ENCODE measurements around the gene ATP11A. TPM values are rescaled to one million over a fixed set of nuclear protein-coding genes. Genes with fewer than 3 reads are reported as not detected.

Gene ATP11A
- total RNA-seq, 3 donors from 2014 or later = 15.5 to 28.7 (median 19.4) TPM

GRCh38 chr13:112842343-112842856 lies 152.6 kb downstream of the ATP11A start:
- DNase-seq = no peak
- Histone ChIP-seq H3K4me3 (no peak overlapping the region), H3K36me3 (ENCODE audit: low read depth) (no peaks in the 10 kb centered on the region), H3K4me1 (ENCODE audit: low read depth) (no peaks in the 10 kb centered on the region), H3K9me3 (no peaks in the 10 kb centered on the region)
- intact Hi-C loops (cut with DNase I, micrococcal nuclease) = no loop called here
- no peak for TF ChIP-seq CTCF (IDR thresholded peaks at IDR 0.05)
- no peak for ATAC-seq

- ATAC-seq (no peak), DNase-seq (no peak)
- Histone ChIP-seq H3K36me3 (ENCODE audit: low read depth) (no peaks in the 10 kb centered on the region), H3K4me1 (ENCODE audit: low read depth) (no peaks in the 10 kb centered on the region), H3K4me3 (no peak overlapping the region), H3K9me3 (no peaks in the 10 kb centered on the region)
- intact Hi-C loops (cut with DNase I, micrococcal nuclease) = no loop called here
- no peak for TF ChIP-seq CTCF (IDR thresholded peaks at IDR 0.05)
Measured at GRCh38 chr13:112842931-112843391, 153.1 kb downstream of the ATP11A start.

- no peaks in the 10 kb centered on the region for H3K36me3 ChIP-seq (ENCODE audit: low read depth)
- DNase-seq (no peak), ATAC-seq (no peak)
- no peak overlapping the region for H3K4me3 ChIP-seq
- H3K4me1 ChIP-seq (ENCODE audit: low read depth) = no peaks in the 10 kb centered on the region
- no peaks in the 10 kb centered on the region for H3K9me3 ChIP-seq
- no peak for TF ChIP-seq CTCF (IDR thresholded peaks at IDR 0.05)
- intact Hi-C loops (cut with DNase I, micrococcal nuclease) = no loop called here
Measured at GRCh38 chr13:112843392-112844111, 153.7 kb downstream of the ATP11A start.

- Histone ChIP-seq H3K4me3 (no peak overlapping the region), H3K36me3 (ENCODE audit: low read depth) (no peaks in the 10 kb centered on the region), H3K9me3 (no peaks in the 10 kb centered on the region), H3K4me1 (ENCODE audit: low read depth) (no peaks in the 10 kb centered on the region)
- TF ChIP-seq CTCF (IDR thresholded peaks at IDR 0.05) = no peak
- DNase-seq (peak in 1 of 3 donors; percentile 25), ATAC-seq (no peak)
- intact Hi-C loops (cut with DNase I, micrococcal nuclease) = no loop called here
Measured at GRCh38 chr13:112844411-112844810, 154.6 kb downstream of the ATP11A start.

- intact Hi-C loops (cut with DNase I, micrococcal nuclease) = no loop called here
- no peak overlapping the region for H3K4me3 ChIP-seq
- no peaks in the 10 kb centered on the region for H3K4me1 ChIP-seq (ENCODE audit: low read depth)
- no peaks in the 10 kb centered on the region for H3K36me3 ChIP-seq (ENCODE audit: low read depth)
- ATAC-seq (no peak), DNase-seq (no peak)
- no peaks in the 10 kb centered on the region for H3K9me3 ChIP-seq
- TF ChIP-seq CTCF (IDR thresholded peaks at IDR 0.05) = no peak
Measured at GRCh38 chr13:112844879-112845278, 155.0 kb downstream of the ATP11A start.

Measured in mucosa of descending colon (tissue), 3 donors.